H1 (cell line): ENCODE results near the gene TM9SF2. TPM values are rescaled to one million over a fixed set of nuclear protein-coding genes. Genes with fewer than 3 reads are reported as not detected.

ENCODE experiments used
- CTCF ChIA-PET: fragments of 300-600 bp; sonication (Branson Sonifier 250); formaldehyde crosslinking; loops from one replicate; lab custom pipeline; 2021; ENCODE audit not compliant: partially characterized antibody; lab: Charles Lee
- POLR2A ChIA-PET: fragments of 300-600 bp; sonication (Branson Sonifier 250); formaldehyde crosslinking; loops from one replicate; lab custom pipeline; 2021; ENCODE audit warnings: inconsistent platforms; ENCODE audit not compliant: partially characterized antibody; lab: Charles Lee
- DNase-seq, 2 experiments: peaks; one replicate each; pipeline versions ENCODE4 v3.0.0 to v3.0.0-alpha.2; 2010 to 2022; ENCODE audit warnings: low spot score in 2 of 2, low read depth in 1 of 2, mixed read lengths in 1 of 2
- FAIRE-seq: peaks from 2 replicates; lab custom pipeline; 2011; peaks lifted over from hg19 to GRCh38; lab: Jason Lieb, UNC
- H2AFZ ChIP-seq: 2 replicates; pipeline ENCODE4 v1.8.1; 2012; ENCODE audit warnings: low read length, inconsistent platforms
- H2AK5ac ChIP-seq: 2 replicates; pipeline ENCODE4 v1.6.1; 2013; ENCODE audit warnings: low read depth, low read length
- H2BK120ac ChIP-seq: replicated peaks from 2 replicates; pipeline ENCODE3; 2013; ENCODE audit warnings: low read depth, low read length, inconsistent platforms
- H2BK12ac ChIP-seq: 2 replicates; pipeline ENCODE4 v1.6.1; 2013; ENCODE audit warnings: low read depth, low read length
- H2BK15ac ChIP-seq: 2 replicates; pipeline ENCODE4 v1.6.1; 2013; ENCODE audit warnings: low read length
- H2BK20ac ChIP-seq: 2 replicates; pipeline ENCODE4 v1.6.1; 2013; ENCODE audit warnings: low read length
- H2BK5ac ChIP-seq: 2 replicates; pipeline ENCODE4 v1.6.1; 2013; ENCODE audit warnings: low read depth, low read length
- H3K14ac ChIP-seq: 2 replicates; pipeline ENCODE4 v1.6.1; 2013; ENCODE audit warnings: inconsistent platforms; ENCODE audit not compliant: insufficient read length
- H3K18ac ChIP-seq: 2 replicates; pipeline ENCODE4 v1.6.1; 2013; ENCODE audit warnings: low read length; ENCODE audit errors: extremely low read depth
- H3K23ac ChIP-seq: 2 replicates; pipeline ENCODE4 v1.6.1; 2013; ENCODE audit warnings: inconsistent platforms; ENCODE audit not compliant: insufficient read length
- H3K23me2 ChIP-seq: 2 replicates; pipeline ENCODE4 v1.6.1; 2013; ENCODE audit warnings: low read depth, low read length
- H3K27ac ChIP-seq: 2 replicates; pipeline ENCODE4 v1.6.1; 2011; ENCODE audit warnings: low read depth, low read length, inconsistent platforms
- H3K27me3 ChIP-seq, 4 experiments: replicated peaks in 1 of 4; 1 replicate in 1 of 4; 2 replicates in 3 of 4; pipeline versions ENCODE4 v1.6.1 to v1.8.1; 2011 to 2013; ENCODE audit warnings: low read length in 3 of 4, mild to moderate bottlenecking in 3 of 4, inconsistent platforms in 2 of 4, mixed read lengths in 2 of 4, moderate library complexity in 1 of 4; ENCODE audit not compliant: control insufficient read depth in 3 of 4, insufficient read depth in 3 of 4; ENCODE audit errors: extremely low read depth in 1 of 4
- H3K36me3 ChIP-seq, 4 experiments: 2 replicates each; pipeline versions ENCODE4 v1.6.1 to v1.8.1; 2011 to 2013; ENCODE audit warnings: mild to moderate bottlenecking in 4 of 4, low read length in 3 of 4, moderate library complexity in 2 of 4, control low read depth in 1 of 4, inconsistent platforms in 1 of 4; ENCODE audit not compliant: insufficient read depth in 4 of 4, control insufficient read depth in 2 of 4
- H3K4ac ChIP-seq: replicated peaks from 2 replicates; pipeline ENCODE3; 2013; ENCODE audit warnings: low read length, low read depth, mixed read lengths, inconsistent platforms; ENCODE audit not compliant: insufficient read length
- H3K4me1 ChIP-seq, 4 experiments: replicated peaks in 1 of 4; 1 replicate in 1 of 4; 2 replicates in 3 of 4; pipeline versions ENCODE4 v1.6.1 to v1.8.1; 2011 to 2013; ENCODE audit warnings: low read length in 3 of 4, inconsistent platforms in 2 of 4, mixed read lengths in 1 of 4; ENCODE audit not compliant: insufficient read depth in 4 of 4, control insufficient read depth in 3 of 4
- H3K4me2 ChIP-seq, 2 experiments: 2 replicates each; pipeline versions ENCODE4 v1.6.1 to v1.8.1; 2011 to 2013; ENCODE audit warnings: low read depth in 2 of 2, low read length in 2 of 2, control low read depth in 1 of 2, inconsistent platforms in 1 of 2, mild to moderate bottlenecking in 1 of 2; ENCODE audit not compliant: insufficient read depth in 1 of 2
- H3K4me3 ChIP-seq, 4 experiments: fragments of 200-600, 300-600 bp in 1 of 4; sonication (generic), shearing (Covaris generic), sonication (Bioruptor Twin) in 1 of 4; 2 replicates each; pipeline versions ENCODE4 v1.5.1 to v1.8.1; 2011 to 2016; ENCODE audit warnings: low read length in 4 of 4, low read depth in 3 of 4, control low read depth in 2 of 4, inconsistent platforms in 2 of 4, mild to moderate bottlenecking in 2 of 4, mixed read lengths in 1 of 4, moderate library complexity in 1 of 4; ENCODE audit not compliant: insufficient read depth in 2 of 4; ENCODE audit errors: extremely low read depth in 1 of 4
- H3K56ac ChIP-seq: replicated peaks from 2 replicates; pipeline ENCODE3; 2013; ENCODE audit warnings: low read depth, mild to moderate bottlenecking, mixed read lengths, low read length, inconsistent platforms; ENCODE audit not compliant: insufficient read length
- H3K79me1 ChIP-seq: 2 replicates; pipeline ENCODE4 v1.6.1; 2013; ENCODE audit warnings: low read depth, low read length, control low read depth
- H3K79me2 ChIP-seq, 2 experiments: 2 replicates each; pipeline versions ENCODE4 v1.6.1 to v1.8.1; 2012 to 2013; ENCODE audit warnings: low read length in 2 of 2, mild to moderate bottlenecking in 2 of 2, inconsistent platforms in 1 of 2; ENCODE audit not compliant: insufficient read depth in 2 of 2, control insufficient read depth in 1 of 2
- H3K9ac ChIP-seq, 4 experiments: replicated peaks in 1 of 4; 1 replicate in 1 of 4; 2 replicates in 3 of 4; pipeline versions ENCODE4 v1.6.1 to v1.8.1; 2011 to 2013; ENCODE audit warnings: low read depth in 3 of 4, low read length in 3 of 4, control low read depth in 2 of 4, mild to moderate bottlenecking in 2 of 4, moderate library complexity in 2 of 4, inconsistent platforms in 1 of 4; ENCODE audit errors: extremely low read depth in 1 of 4
- H3K9me3 ChIP-seq, 2 experiments: 2 replicates each; pipeline versions ENCODE4 v1.6.1 to v1.8.1; 2012 to 2013; ENCODE audit warnings: mild to moderate bottlenecking in 2 of 2, moderate library complexity in 2 of 2, control low read depth in 1 of 2, inconsistent platforms in 1 of 2, low read depth in 1 of 2, low read length in 1 of 2, mixed read lengths in 1 of 2; ENCODE audit not compliant: insufficient read depth in 2 of 2
- H4K20me1 ChIP-seq, 2 experiments: replicated peaks in 1 of 2; 2 replicates each; pipeline versions ENCODE3 to v1.8.1; 2011 to 2013; ENCODE audit warnings: inconsistent platforms in 2 of 2, low read length in 2 of 2, mild to moderate bottlenecking in 1 of 2; ENCODE audit not compliant: insufficient read depth in 2 of 2, control insufficient read depth in 1 of 2
- H4K5ac ChIP-seq: 2 replicates; pipeline ENCODE4 v1.6.1; 2013; ENCODE audit warnings: low read length, low read depth, mixed read lengths, inconsistent platforms; ENCODE audit not compliant: insufficient read length
- H4K8ac ChIP-seq: 2 replicates; pipeline ENCODE4 v1.8.0; 2013; ENCODE audit warnings: mild to moderate bottlenecking, moderate library complexity, low read length, inconsistent platforms; ENCODE audit not compliant: insufficient read depth; ENCODE audit errors: extremely low read depth
- H4K91ac ChIP-seq: replicated peaks from 2 replicates; pipeline ENCODE3; 2013; ENCODE audit warnings: low read length, mixed read lengths, inconsistent platforms; ENCODE audit not compliant: insufficient read length
- ASH2L ChIP-seq: fragments of 200-600, 300-600 bp; sonication (generic); IDR thresholded peaks from one replicate; pipeline ENCODE4 v1.7.1; 2017; ENCODE audit warnings: low read length
- CBX5 ChIP-seq: fragments of 300-800, 300-1000 bp; sonication (generic); IDR thresholded peaks from 2 replicates; pipeline ENCODE4 v1.7.1; 2016; ENCODE audit warnings: antibody characterized with exemption, low read length, low read depth
- CEBPB ChIP-seq: IDR thresholded peaks from 2 replicates; pipeline ENCODE4 v1.6.1; 2012; ENCODE audit warnings: low read depth, low read length
- EGR1 ChIP-seq: IDR thresholded peaks from 2 replicates; pipeline ENCODE4 v1.6.1; 2011; ENCODE audit warnings: low read depth, low read length, borderline replicate concordance
- JUND ChIP-seq: IDR thresholded peaks from 2 replicates; pipeline ENCODE4 v1.6.1; 2011; ENCODE audit warnings: mild to moderate bottlenecking, improper control_type of control experiment, low read length
- KDM4A ChIP-seq: IDR thresholded peaks from one replicate; pipeline ENCODE4 v1.7.1; 2012; ENCODE audit warnings: low read depth, mild to moderate bottlenecking, moderate library complexity, low read length, inconsistent platforms; ENCODE audit not compliant: severe bottlenecking
- RFX5 ChIP-seq: IDR thresholded peaks from 2 replicates; pipeline ENCODE4 v1.6.1; 2011; ENCODE audit warnings: low read depth, low read length, improper control_type of control experiment, borderline replicate concordance
- SIX5 ChIP-seq: IDR thresholded peaks from 2 replicates; pipeline ENCODE4 v1.6.1; 2011; ENCODE audit warnings: mild to moderate bottlenecking, low read depth, low read length
- TAF7 ChIP-seq: optimal IDR thresholded peaks from 2 replicates; pipeline ENCODE3; 2011; ENCODE audit warnings: low read depth, mild to moderate bottlenecking, inconsistent platforms, low read length, moderate library complexity, borderline replicate concordance
- WGBS, 2 experiments: shearing (Covaris generic) in 1 of 2; methylation state at CpG; one replicate each; pipeline versions ENCODE4 v1.1.6 to v1.1.7; 2013 to 2015; ENCODE audit warnings: low lambda C conversion rate in 2 of 2, mixed read lengths in 2 of 2, inconsistent platforms in 1 of 2, low coverage in 1 of 2, missing lambda C conversion rate in 1 of 2; ENCODE audit not compliant: insufficient replicate concordance in 2 of 2, insufficient coverage in 1 of 2, insufficient read length in 1 of 2; ENCODE audit errors: extremely low coverage in 1 of 2, missing lambda C conversion rate in 1 of 2; 5-methylcytosine and 5-hydroxymethylcytosine counted together
- polyA plus RNA-seq, 7 experiments: library from polyadenylated mRNA; depleted of rRNA in 3 of 7; stranded (reverse) in 5 of 7; unstranded in 2 of 7; fragments of >200 nt in 5 of 7; fragments of 200-250 nt in 2 of 7; gene quantifications; 1 replicate in 5 of 7; 2 replicates in 1 of 7; 4 replicates in 1 of 7; pipeline versions ENCODE4 v1.2.1 to v1.2.3, GENCODE V29; 2011 to 2013; ENCODE audit warnings: missing spikeins in 2 of 7, mixed read lengths in 2 of 7
- total RNA-seq: library from RNA; stranded (reverse); fragmentation: NEBNext Ultra II Directional; extraction: Animal tissue kit (Norgen Biotek cat#: 25700); gene quantifications from 2 replicates; pipeline ENCODE4 v1.2.1, GENCODE V29; 2021

The TM9SF2 gene
- total and polyA plus RNA-seq, 2 of the 8 experiments (the other 6 are each of a cell fraction or from before 2014, with no cell fraction given) = 68.0 to 101 TPM

- no peak for DNase-seq
- H4K91ac ChIP-seq = peak overlapping the region; percentile 20
- H3K18ac ChIP-seq = no peak overlapping the region
- peak overlapping the region; percentile 40; the same call in 1 of the 2 replicates for H2BK5ac ChIP-seq
- 86% methylated on average over 8 of the region's 8 CpGs; no CpG with 5 or more reads in 1 of the 2 experiments for WGBS, 2 experiments
- no peak overlapping the region for H2AFZ ChIP-seq
- H3K79me1 ChIP-seq = no peaks in the 10 kb centered on the region; the same call in 1 of the 2 replicates
- no peak overlapping the region for H4K8ac ChIP-seq
- peak overlapping the region; percentile 96 for H2BK12ac ChIP-seq
- no peak for FAIRE-seq
- H3K14ac ChIP-seq = no peak overlapping the region
- H3K4me2 ChIP-seq = no peak overlapping the region
- H3K23ac ChIP-seq = no peak overlapping the region
- no peak overlapping the region for H3K4ac ChIP-seq
- H4K5ac ChIP-seq = no peak overlapping the region
- H3K56ac ChIP-seq = no peak overlapping the region
- no peaks in the 10 kb centered on the region for H3K27me3 ChIP-seq
- no peak overlapping the region for H2BK20ac ChIP-seq
- no peaks in the 10 kb centered on the region for H3K23me2 ChIP-seq
- no peak overlapping the region for H2BK15ac ChIP-seq
- H3K4me1 ChIP-seq = no peaks in the 10 kb centered on the region; a peak in 1 of 7 replicates
- H2AK5ac ChIP-seq = no peak overlapping the region
- ChIA-PET CTCF (interaction anchor here (1.0 to 1.8 kb wide), 6 partner anchors 15 to 138 kb away, joined by 3 to 6 read pairs (median 4); no protein-coding TSS in a partner anchor), POLR2A (interaction anchor here (0.5 kb wide), 1 partner anchor 540 kb away, joined by 3 read pairs; no protein-coding TSS in a partner anchor)
- no peaks in the 10 kb centered on the region for H4K20me1 ChIP-seq
- no peaks in the 10 kb centered on the region for H3K79me2 ChIP-seq
- H3K9ac ChIP-seq = no peak overlapping the region
- no peak overlapping the region for H3K4me3 ChIP-seq
- H2BK120ac ChIP-seq = no peak overlapping the region
- H3K27ac ChIP-seq = no peak overlapping the region
- H3K36me3 ChIP-seq = no peaks in the 10 kb centered on the region
- peaks cover 2 to 3% of the 10 kb centered on the region in 2 experiments; a peak in 1 of 4 replicates for H3K9me3 ChIP-seq
- TF ChIP-seq RFX5 (no peak), EGR1 (no peak), JUND (no peak), SIX5 (no peak), ASH2L (no peak), CBX5 (no peak), KDM4A (no peak), CEBPB (no peak), TAF7 (no peak)
Measured at GRCh38 chr13:99572131-99572530, 70.9 kb downstream of the TM9SF2 start.
